Activated T-cell treated with anti-CD3 and anti-CD28 coated beads for 48 hours (primary cell): Measurements from ENCODE around the gene PELO.

Experiments used
- DNase-seq: peaks from one replicate; pipeline ENCODE4 v3.0.0-alpha.2; 2020; ENCODE audit warnings: low read depth

Gene PELO

DNA sequence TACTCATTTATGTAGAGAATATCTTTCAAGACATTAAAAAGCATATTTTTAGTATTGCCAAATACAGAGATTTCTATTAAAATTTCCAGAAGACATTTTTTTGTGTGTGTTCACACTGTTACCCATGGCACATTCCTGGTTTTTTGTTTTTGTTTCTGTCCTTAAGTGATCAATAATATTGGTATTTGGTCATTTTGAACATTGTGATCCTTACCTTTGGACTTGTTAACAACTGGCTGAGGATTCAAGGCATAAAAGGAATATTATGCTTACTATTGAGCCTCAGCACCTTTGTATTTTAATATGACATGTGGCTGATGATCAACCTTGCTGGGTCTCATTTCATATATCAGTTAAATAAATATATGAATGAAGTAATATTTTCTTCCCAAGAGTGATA is 41.9 kb downstream of the PELO start:
- DNase-seq = no peak

GRCh38 chr5:52830650-52831049 is 42.9 kb downstream of the PELO start:
- DNase-seq = no peak

GRCh38 chr5:52831786-52832511 is 44.2 kb downstream of the PELO start:
- no peak for DNase-seq

DNA sequence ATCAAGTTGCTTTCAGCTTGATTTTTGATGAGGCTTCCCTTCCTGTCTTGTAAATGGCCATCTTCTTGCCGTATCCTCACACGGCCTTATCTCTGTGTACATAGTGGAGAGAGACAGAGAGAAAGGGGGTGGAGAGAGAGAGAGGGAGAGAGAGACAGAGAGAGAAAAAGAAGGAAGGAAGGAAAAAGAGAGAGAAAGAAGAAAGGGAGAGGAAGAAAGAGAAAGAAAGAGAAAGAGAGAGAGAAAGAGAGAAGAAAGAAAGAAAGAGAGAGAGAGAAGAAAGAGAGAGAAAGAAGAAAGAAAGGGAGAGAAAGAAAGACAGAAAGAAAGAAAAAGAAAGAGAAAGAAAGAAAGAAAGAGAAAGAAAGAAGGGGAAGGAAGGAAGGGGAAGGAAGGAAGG is 46.6 kb downstream of the PELO start:
- no peak for DNase-seq

- DNase-seq = no peak
These were observed 49.4 kb downstream of the PELO start for GRCh38 chr5:52837068-52837467.
